ENCODE results near the gene HDAC8. TPM values are rescaled to one million over a fixed set of nuclear protein-coding genes. Genes with fewer than 3 reads are reported as not detected.

The HDAC8 gene
- total RNA-seq, 1 experiment from 2014 or later = 25.6 TPM

- no peaks in the 10 kb centered on the region for H4K20me1 ChIP-seq (ENCODE audit: insufficient read depth, low read depth, low read length)
- H3K4me3 ChIP-seq (ENCODE audit: low read length) = no peak overlapping the region
- H3K9ac ChIP-seq (ENCODE audit: low read length) = no peak overlapping the region
- no peaks in the 10 kb centered on the region for H3K79me2 ChIP-seq (ENCODE audit: low read length)
- H3K9me3 ChIP-seq (ENCODE audit: low read length) = no peaks in the 10 kb centered on the region
- H3K27me3 ChIP-seq (ENCODE audit: low read length) = no peaks in the 10 kb centered on the region
- DNase-seq = no peak
- H3K27ac ChIP-seq (ENCODE audit: low read length) = no peak overlapping the region
- H3K36me3 ChIP-seq (ENCODE audit: insufficient read depth, low read length) = no peaks in the 10 kb centered on the region
- H2AFZ ChIP-seq (ENCODE audit: low read length) = no peak overlapping the region
- no peak overlapping the region for H3K4me2 ChIP-seq (ENCODE audit: low read depth, low read length, poor library complexity, severe bottlenecking)
- H3K9me2 ChIP-seq (replicated peaks; ENCODE audit: insufficient read depth, low read length) = no peaks in the 10 kb centered on the region
- peaks cover 10% of the 10 kb centered on the region for H3K4me1 ChIP-seq (ENCODE audit: low read length)
Measured at GRCh38 chrX:72312311-72312940, 260.2 kb downstream of the HDAC8 start.

- Histone ChIP-seq H3K4me2 (ENCODE audit: low read depth, low read length, poor library complexity, severe bottlenecking) (no peak overlapping the region), H3K9me2 (replicated peaks; ENCODE audit: insufficient read depth, low read length) (no peaks in the 10 kb centered on the region), H3K27ac (ENCODE audit: low read length) (no peak overlapping the region), H3K4me3 (ENCODE audit: low read length) (no peak overlapping the region), H2AFZ (ENCODE audit: low read length) (no peak overlapping the region), H4K20me1 (ENCODE audit: insufficient read depth, low read depth, low read length) (no peaks in the 10 kb centered on the region), H3K4me1 (ENCODE audit: low read length) (peaks cover 1% of the 10 kb centered on the region; the same call in 1 of the 2 replicates), H3K9me3 (ENCODE audit: low read length) (no peaks in the 10 kb centered on the region), H3K36me3 (ENCODE audit: insufficient read depth, low read length) (no peaks in the 10 kb centered on the region), H3K27me3 (ENCODE audit: low read length) (no peaks in the 10 kb centered on the region), H3K9ac (ENCODE audit: low read length) (no peak overlapping the region), H3K79me2 (ENCODE audit: low read length) (no peaks in the 10 kb centered on the region)
- no peak for DNase-seq
Measured at GRCh38 chrX:72309297-72310071, 263.2 kb downstream of the HDAC8 start.

GRCh38 chrX:72308566-72309296, 263.9 kb downstream of the HDAC8 start:
- Histone ChIP-seq H3K9ac (ENCODE audit: low read length) (no peak overlapping the region), H3K4me2 (ENCODE audit: low read depth, low read length, poor library complexity, severe bottlenecking) (no peak overlapping the region), H3K36me3 (ENCODE audit: insufficient read depth, low read length) (no peaks in the 10 kb centered on the region), H3K4me1 (ENCODE audit: low read length) (no peaks in the 10 kb centered on the region), H2AFZ (ENCODE audit: low read length) (no peak overlapping the region), H3K4me3 (ENCODE audit: low read length) (no peak overlapping the region), H3K27me3 (ENCODE audit: low read length) (no peaks in the 10 kb centered on the region), H3K9me2 (replicated peaks; ENCODE audit: insufficient read depth, low read length) (no peaks in the 10 kb centered on the region), H3K9me3 (ENCODE audit: low read length) (no peaks in the 10 kb centered on the region), H3K79me2 (ENCODE audit: low read length) (no peaks in the 10 kb centered on the region), H3K27ac (ENCODE audit: low read length) (no peak overlapping the region), H4K20me1 (ENCODE audit: insufficient read depth, low read depth, low read length) (no peaks in the 10 kb centered on the region)
- no peak for DNase-seq

- H3K9ac ChIP-seq (ENCODE audit: low read length) = no peak overlapping the region
- DNase-seq = no peak
- H3K4me2 ChIP-seq (ENCODE audit: low read depth, low read length, poor library complexity, severe bottlenecking) = no peak overlapping the region
- H2AFZ ChIP-seq (ENCODE audit: low read length) = no peak overlapping the region
- no peaks in the 10 kb centered on the region for H3K27me3 ChIP-seq (ENCODE audit: low read length)
- no peaks in the 10 kb centered on the region for H3K79me2 ChIP-seq (ENCODE audit: low read length)
- H3K36me3 ChIP-seq (ENCODE audit: insufficient read depth, low read length) = no peaks in the 10 kb centered on the region
- no peaks in the 10 kb centered on the region for H3K4me1 ChIP-seq (ENCODE audit: low read length)
- no peaks in the 10 kb centered on the region for H3K9me3 ChIP-seq (ENCODE audit: low read length)
- no peak overlapping the region for H3K27ac ChIP-seq (ENCODE audit: low read length)
- no peaks in the 10 kb centered on the region for H4K20me1 ChIP-seq (ENCODE audit: insufficient read depth, low read depth, low read length)
- no peaks in the 10 kb centered on the region for H3K9me2 ChIP-seq (replicated peaks; ENCODE audit: insufficient read depth, low read length)
- H3K4me3 ChIP-seq (ENCODE audit: low read length) = no peak overlapping the region
Measured at GRCh38 chrX:72308209-72308565, 264.5 kb downstream of the HDAC8 start.

- Histone ChIP-seq H3K4me3 (ENCODE audit: low read length) (no peak overlapping the region), H3K27me3 (ENCODE audit: low read length) (no peaks in the 10 kb centered on the region), H3K36me3 (ENCODE audit: insufficient read depth, low read length) (no peaks in the 10 kb centered on the region), H4K20me1 (ENCODE audit: insufficient read depth, low read depth, low read length) (no peaks in the 10 kb centered on the region), H3K9ac (ENCODE audit: low read length) (no peak overlapping the region), H3K4me2 (ENCODE audit: low read depth, low read length, poor library complexity, severe bottlenecking) (no peak overlapping the region), H3K9me3 (ENCODE audit: low read length) (no peaks in the 10 kb centered on the region), H3K9me2 (replicated peaks; ENCODE audit: insufficient read depth, low read length) (no peaks in the 10 kb centered on the region), H3K27ac (ENCODE audit: low read length) (no peak overlapping the region), H3K4me1 (ENCODE audit: low read length) (no peaks in the 10 kb centered on the region), H2AFZ (ENCODE audit: low read length) (no peak overlapping the region), H3K79me2 (ENCODE audit: low read length) (no peaks in the 10 kb centered on the region)
- DNase-seq = no peak
Measured at GRCh38 chrX:72307646-72308051, 265.0 kb downstream of the HDAC8 start.

- Histone ChIP-seq H3K4me1 (ENCODE audit: low read length) (no peaks in the 10 kb centered on the region), H3K9ac (ENCODE audit: low read length) (no peak overlapping the region)
Measured at GRCh38 chrX:72306851-72307645, 265.6 kb downstream of the HDAC8 start.

GRCh38 chrX:72306085-72306801, 266.4 kb downstream of the HDAC8 start:
- no peak for DNase-seq
- Histone ChIP-seq H3K9me3 (ENCODE audit: low read length) (no peaks in the 10 kb centered on the region), H3K9me2 (replicated peaks; ENCODE audit: insufficient read depth, low read length) (no peaks in the 10 kb centered on the region), H3K27me3 (ENCODE audit: low read length) (no peaks in the 10 kb centered on the region), H3K79me2 (ENCODE audit: low read length) (no peaks in the 10 kb centered on the region), H3K27ac (ENCODE audit: low read length) (no peak overlapping the region), H3K4me3 (ENCODE audit: low read length) (no peak overlapping the region), H3K9ac (ENCODE audit: low read length) (no peak overlapping the region), H3K36me3 (ENCODE audit: insufficient read depth, low read length) (no peaks in the 10 kb centered on the region), H3K4me2 (ENCODE audit: low read depth, low read length, poor library complexity, severe bottlenecking) (no peak overlapping the region), H4K20me1 (ENCODE audit: insufficient read depth, low read depth, low read length) (no peaks in the 10 kb centered on the region), H2AFZ (ENCODE audit: low read length) (no peak overlapping the region), H3K4me1 (ENCODE audit: low read length) (no peaks in the 10 kb centered on the region)

More at GRCh38 chrX:72306851-72307645, 265.6 kb downstream of the HDAC8 start:
- Histone ChIP-seq H2AFZ (ENCODE audit: low read length) (no peak overlapping the region), H3K4me2 (ENCODE audit: low read depth, low read length, poor library complexity, severe bottlenecking) (no peak overlapping the region), H4K20me1 (ENCODE audit: insufficient read depth, low read depth, low read length) (no peaks in the 10 kb centered on the region), H3K4me3 (ENCODE audit: low read length) (no peak overlapping the region), H3K36me3 (ENCODE audit: insufficient read depth, low read length) (no peaks in the 10 kb centered on the region), H3K27me3 (ENCODE audit: low read length) (no peaks in the 10 kb centered on the region), H3K27ac (ENCODE audit: low read length) (no peak overlapping the region), H3K79me2 (ENCODE audit: low read length) (no peaks in the 10 kb centered on the region), H3K9me2 (replicated peaks; ENCODE audit: insufficient read depth, low read length) (no peaks in the 10 kb centered on the region), H3K9me3 (ENCODE audit: low read length) (no peaks in the 10 kb centered on the region)
- no peak for DNase-seq

All from Karpas-422 (cell line).